ENCODE results near the gene EDEM3. TPM values are rescaled to one million over a fixed set of nuclear protein-coding genes. Genes with fewer than 3 reads are reported as not detected.

The EDEM3 gene
- total RNA-seq, 1 experiment from 2014 or later, result 10.6 TPM

GRCh38 chr1:184648160-184648855 lies 106.3 kb downstream of the EDEM3 start (continued):
- no peak for TF ChIP-seq SOX15 (CRISPR knock-in tag; IDR thresholded peaks at IDR 0.05)
- TF ChIP-seq NR3C1 (CRISPR knock-in tag; conservative IDR thresholded peaks at IDR 0.05; ENCODE audit: low read depth), result no peak
- no peak for TF ChIP-seq AR (CRISPR knock-in tag; IDR thresholded peaks at IDR 0.05)
- no peak for TF ChIP-seq ZNF281 (CRISPR knock-in tag; IDR thresholded peaks at IDR 0.05)
- no peak for TF ChIP-seq ZMAT4 (CRISPR knock-in tag; IDR thresholded peaks at IDR 0.05)
- TF ChIP-seq, protein P1, sequence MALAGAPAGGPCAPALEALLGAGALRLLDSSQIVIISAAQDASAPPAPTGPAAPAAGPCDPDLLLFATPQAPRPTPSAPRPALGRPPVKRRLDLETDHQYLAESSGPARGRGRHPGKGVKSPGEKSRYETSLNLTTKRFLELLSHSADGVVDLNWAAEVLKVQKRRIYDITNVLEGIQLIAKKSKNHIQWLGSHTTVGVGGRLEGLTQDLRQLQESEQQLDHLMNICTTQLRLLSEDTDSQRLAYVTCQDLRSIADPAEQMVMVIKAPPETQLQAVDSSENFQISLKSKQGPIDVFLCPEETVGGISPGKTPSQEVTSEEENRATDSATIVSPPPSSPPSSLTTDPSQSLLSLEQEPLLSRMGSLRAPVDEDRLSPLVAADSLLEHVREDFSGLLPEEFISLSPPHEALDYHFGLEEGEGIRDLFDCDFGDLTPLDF (CRISPR knock-in tag; IDR thresholded peaks at IDR 0.05), result no peak

DNA sequence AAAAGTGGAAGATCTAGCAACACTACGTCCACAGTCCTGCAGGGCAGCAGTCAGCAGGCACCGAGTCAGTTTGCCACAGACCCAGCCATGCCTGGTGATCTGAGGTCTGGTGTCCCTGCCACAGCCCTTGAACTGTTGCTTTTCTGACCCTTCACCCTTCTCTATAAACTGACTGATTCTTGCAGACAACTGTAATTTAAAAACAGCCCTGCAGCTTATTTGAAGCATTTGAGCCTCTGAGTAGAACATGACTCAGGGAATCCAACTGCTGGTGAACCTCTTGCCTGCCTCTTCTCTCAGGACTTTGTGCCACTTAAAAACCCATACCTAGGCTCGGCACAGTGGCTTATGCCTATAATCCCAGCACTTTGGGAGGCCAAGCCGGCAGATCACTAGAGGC lies 107.2 kb downstream of the EDEM3 start:
- Mint-ChIP-seq H3K4me3 (no peak overlapping the region), H3K27ac (no peak overlapping the region), H3K27me3 (ENCODE audit: low read depth) (peaks cover 6% of the 10 kb centered on the region), H3K9me3 (peaks cover 29% of the 10 kb centered on the region), H3K36me3 (no peaks in the 10 kb centered on the region), H3K4me1 (no peaks in the 10 kb centered on the region)
- ATAC-seq (no peak), DNase-seq (ENCODE audit: low spot score) (no peak)
- CTCF ChIA-PET, result interaction anchor here (1.4 kb wide), 1 partner anchor 16 kb away, joined by 4 read pairs; no protein-coding TSS in a partner anchor
- POLR2A ChIA-PET, result no interaction called here
- TF ChIP-seq AFF4 (CRISPR knock-in tag; IDR thresholded peaks at IDR 0.05; ENCODE audit: borderline replicate concordance) (no peak), ATF6 (CRISPR knock-in tag; IDR thresholded peaks at IDR 0.05) (no peak), TEAD1 (CRISPR knock-in tag; IDR thresholded peaks at IDR 0.05) (no peak), SP1 (CRISPR knock-in tag; conservative IDR thresholded peaks at IDR 0.05) (no peak), NFATC4 (CRISPR knock-in tag; IDR thresholded peaks at IDR 0.05) (no peak), ZNF263 (CRISPR knock-in tag; IDR thresholded peaks at IDR 0.05; ENCODE audit: low read depth) (no peak), ZMAT4 (CRISPR knock-in tag; IDR thresholded peaks at IDR 0.05) (no peak), GTF2I (CRISPR knock-in tag; conservative IDR thresholded peaks at IDR 0.05) (no peak), FOXK1 (CRISPR knock-in tag; IDR thresholded peaks at IDR 0.05) (no peak), GABPB1 (CRISPR knock-in tag; IDR thresholded peaks at IDR 0.05) (no peak), ELF4 (CRISPR knock-in tag; IDR thresholded peaks at IDR 0.05; ENCODE audit: low read depth) (no peak)
- TF ChIP-seq, protein P2, sequence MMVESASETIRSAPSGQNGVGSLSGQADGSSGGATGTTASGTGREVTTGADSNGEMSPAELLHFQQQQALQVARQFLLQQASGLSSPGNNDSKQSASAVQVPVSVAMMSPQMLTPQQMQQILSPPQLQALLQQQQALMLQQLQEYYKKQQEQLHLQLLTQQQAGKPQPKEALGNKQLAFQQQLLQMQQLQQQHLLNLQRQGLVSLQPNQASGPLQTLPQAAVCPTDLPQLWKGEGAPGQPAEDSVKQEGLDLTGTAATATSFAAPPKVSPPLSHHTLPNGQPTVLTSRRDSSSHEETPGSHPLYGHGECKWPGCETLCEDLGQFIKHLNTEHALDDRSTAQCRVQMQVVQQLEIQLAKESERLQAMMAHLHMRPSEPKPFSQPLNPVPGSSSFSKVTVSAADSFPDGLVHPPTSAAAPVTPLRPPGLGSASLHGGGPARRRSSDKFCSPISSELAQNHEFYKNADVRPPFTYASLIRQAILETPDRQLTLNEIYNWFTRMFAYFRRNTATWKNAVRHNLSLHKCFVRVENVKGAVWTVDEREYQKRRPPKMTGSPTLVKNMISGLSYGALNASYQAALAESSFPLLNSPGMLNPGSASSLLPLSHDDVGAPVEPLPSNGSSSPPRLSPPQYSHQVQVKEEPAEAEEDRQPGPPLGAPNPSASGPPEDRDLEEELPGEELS (CRISPR knock-in tag; IDR thresholded peaks at IDR 0.05), result no peak
- TF ChIP-seq, protein P3, sequence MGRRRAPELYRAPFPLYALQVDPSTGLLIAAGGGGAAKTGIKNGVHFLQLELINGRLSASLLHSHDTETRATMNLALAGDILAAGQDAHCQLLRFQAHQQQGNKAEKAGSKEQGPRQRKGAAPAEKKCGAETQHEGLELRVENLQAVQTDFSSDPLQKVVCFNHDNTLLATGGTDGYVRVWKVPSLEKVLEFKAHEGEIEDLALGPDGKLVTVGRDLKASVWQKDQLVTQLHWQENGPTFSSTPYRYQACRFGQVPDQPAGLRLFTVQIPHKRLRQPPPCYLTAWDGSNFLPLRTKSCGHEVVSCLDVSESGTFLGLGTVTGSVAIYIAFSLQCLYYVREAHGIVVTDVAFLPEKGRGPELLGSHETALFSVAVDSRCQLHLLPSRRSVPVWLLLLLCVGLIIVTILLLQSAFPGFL (CRISPR knock-in tag; IDR thresholded peaks at IDR 0.05; ENCODE audit: borderline replicate concordance), result no peak
